HEK293T (cell line): ENCODE measurements around the gene DGKK.

Experiments used
- CTCF ChIA-PET: fragments of 350-600 bp; formaldehyde crosslinking; extraction: SDS; loops from one replicate; lab custom pipeline; 2021; ENCODE audit warnings: antibody characterized with exemption, inconsistent platforms; lab: Yijun Ruan, JAX
- POLR2A ChIA-PET: fragments of 350-600 bp; formaldehyde crosslinking; extraction: SDS; loops from one replicate; lab custom pipeline; 2020; ENCODE audit warnings: antibody characterized with exemption, inconsistent platforms; lab: Yijun Ruan, JAX
- DNase-seq: peaks from one replicate; pipeline ENCODE4 v3.0.0; 2012; ENCODE audit warnings: mixed read lengths; ENCODE audit errors: extremely low spot score
- ARNT ChIP-seq: fragments of 450-650 bp; IDR thresholded peaks from 2 replicates; pipeline ENCODE4 v1.6.1; 2017; ENCODE audit warnings: mild to moderate bottlenecking
- BHLHE40 ChIP-seq: fragments of 450-650 bp; IDR thresholded peaks from 2 replicates; pipeline ENCODE4 v1.6.1; 2016; ENCODE audit warnings: mild to moderate bottlenecking, moderate library complexity, borderline replicate concordance
- CTBP1 ChIP-seq: fragments of 450-650 bp; IDR thresholded peaks from 2 replicates; pipeline ENCODE4 v1.6.1; 2016; ENCODE audit warnings: borderline replicate concordance
- ELF4 ChIP-seq: fragments of 450-650 bp; IDR thresholded peaks from 2 replicates; pipeline ENCODE4 v1.6.1; 2017; ENCODE audit warnings: antibody characterized with exemption
- FOXA1 ChIP-seq: fragments of 450-650 bp; IDR thresholded peaks from 2 replicates; pipeline ENCODE4 v1.6.1; 2016; ENCODE audit warnings: mild to moderate bottlenecking
- FOXK2 ChIP-seq: fragments of 450-650 bp; IDR thresholded peaks from 2 replicates; pipeline ENCODE4 v1.6.1; 2016; ENCODE audit warnings: mild to moderate bottlenecking
- FOXM1 ChIP-seq: fragments of 450-650 bp; IDR thresholded peaks from 2 replicates; pipeline ENCODE4 v1.6.1; 2017; ENCODE audit warnings: mild to moderate bottlenecking, borderline replicate concordance
- HDGF ChIP-seq: fragments of 450-650 bp; IDR thresholded peaks from 2 replicates; pipeline ENCODE4 v1.6.1; 2017; ENCODE audit warnings: antibody characterized with exemption, borderline replicate concordance
- L3MBTL2 ChIP-seq: fragments of 450-650 bp; conservative IDR thresholded peaks from 2 replicates; pipeline ENCODE4 v1.6.1; 2016; ENCODE audit warnings: mild to moderate bottlenecking
- LEF1 ChIP-seq: fragments of 450-650 bp; IDR thresholded peaks from 2 replicates; pipeline ENCODE4 v1.6.1; 2017; ENCODE audit warnings: mild to moderate bottlenecking, borderline replicate concordance
- NFRKB ChIP-seq: fragments of 450-650 bp; IDR thresholded peaks from 2 replicates; pipeline ENCODE4 v1.6.1; 2016; ENCODE audit warnings: mild to moderate bottlenecking, moderate library complexity
- PKNOX1 ChIP-seq: fragments of 450-650 bp; IDR thresholded peaks from 2 replicates; pipeline ENCODE4 v1.6.1; 2016
- SP1 ChIP-seq: fragments of 450-650 bp; IDR thresholded peaks from 2 replicates; pipeline ENCODE4 v1.6.1; 2017
- SUZ12 ChIP-seq: fragments of 450-650 bp; IDR thresholded peaks from 2 replicates; pipeline ENCODE4 v1.6.1; 2016; ENCODE audit warnings: mild to moderate bottlenecking
- TARDBP ChIP-seq: fragments of 450-650 bp; IDR thresholded peaks from 2 replicates; pipeline ENCODE4 v1.6.1; 2016
- ZNF384 ChIP-seq: fragments of 450-650 bp; IDR thresholded peaks from 2 replicates; pipeline ENCODE4 v1.6.1; 2016

The DGKK gene

GRCh38 chrX:50393902-50394301, 76.7 kb downstream of the DGKK start:
- TF ChIP-seq LEF1 (no peak), NFRKB (no peak), CTBP1 (no peak), PKNOX1 (no peak), FOXM1 (no peak), ELF4 (no peak), FOXA1 (no peak), SUZ12 (no peak), SP1 (no peak), FOXK2 (no peak), L3MBTL2 (no peak), HDGF (no peak)
- DNase-seq, result no peak
- ChIA-PET POLR2A (no interaction called here), CTCF (no interaction called here)

DNA sequence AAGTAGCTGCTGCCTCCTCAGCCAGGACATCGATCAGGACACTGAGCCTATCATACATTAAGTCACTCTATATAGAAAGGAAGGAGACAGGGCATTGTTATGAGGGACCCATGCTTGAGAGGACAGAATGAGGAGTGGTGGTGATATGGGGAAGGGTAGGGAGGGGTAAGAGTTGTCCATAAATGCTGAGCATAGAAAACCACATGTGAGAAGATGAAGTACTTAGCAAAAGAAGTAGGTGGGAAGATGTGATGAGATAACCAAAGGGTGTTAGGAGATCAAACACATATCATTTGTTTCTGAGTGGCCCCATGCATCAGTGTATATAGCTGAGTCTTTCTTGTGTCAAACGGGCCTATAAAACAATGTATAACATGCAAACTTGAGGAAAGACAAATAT, 84.1 kb downstream of the DGKK start:
- no peak for TF ChIP-seq L3MBTL2
- no peak for TF ChIP-seq HDGF
- TF ChIP-seq ELF4, result no peak
- no peak for TF ChIP-seq BHLHE40
- no peak for DNase-seq
- POLR2A ChIA-PET, result no interaction called here
- CTCF ChIA-PET, result no interaction called here

- no peak for DNase-seq
- ChIA-PET CTCF (no interaction called here), POLR2A (no interaction called here)
- no peak for TF ChIP-seq BHLHE40
- TF ChIP-seq L3MBTL2, result no peak
- TF ChIP-seq HDGF, result no peak
- TF ChIP-seq FOXK2, result no peak
These were observed 88.8 kb downstream of the DGKK start for GRCh38 chrX:50381729-50382415.

GRCh38 chrX:50375481-50376267, 95.0 kb downstream of the DGKK start:
- ChIA-PET CTCF (no interaction called here), POLR2A (no interaction called here)
- DNase-seq, result no peak
- no peak for TF ChIP-seq PKNOX1
- no peak for TF ChIP-seq FOXK2
- TF ChIP-seq ZNF384, result no peak
- TF ChIP-seq L3MBTL2, result no peak
- no peak for TF ChIP-seq ARNT
- no peak for TF ChIP-seq CTBP1
- TF ChIP-seq FOXM1, result no peak
- TF ChIP-seq LEF1, result no peak
- TF ChIP-seq NFRKB, result no peak
- TF ChIP-seq BHLHE40, result no peak
- TF ChIP-seq SP1, result no peak
- no peak for TF ChIP-seq TARDBP
- no peak for TF ChIP-seq ELF4
- no peak for TF ChIP-seq HDGF
- TF ChIP-seq FOXA1, result no peak
- no peak for TF ChIP-seq SUZ12

- ChIA-PET CTCF (no interaction called here), POLR2A (no interaction called here)
- TF ChIP-seq ZNF384 (no peak), ELF4 (no peak), FOXK2 (no peak), L3MBTL2 (no peak), PKNOX1 (no peak), NFRKB (no peak)
- DNase-seq, result no peak
These were observed 97.7 kb downstream of the DGKK start for GRCh38 chrX:50372966-50373365.

GRCh38 chrX:50343917-50344316, 126.7 kb downstream of the DGKK start:
- POLR2A ChIA-PET, result no interaction called here
- CTCF ChIA-PET, result interaction anchor here (0.6 kb wide), 1 partner anchor 96 kb away, joined by 3 read pairs; no protein-coding TSS in a partner anchor
- TF ChIP-seq ELF4 (no peak), SP1 (no peak), ARNT (no peak), TARDBP (no peak), HDGF (no peak), CTBP1 (no peak), NFRKB (no peak), PKNOX1 (no peak), SUZ12 (no peak), FOXK2 (no peak), BHLHE40 (no peak)
- no peak for DNase-seq
